HT-29 (cell line): ENCODE results near the gene TECPR2. TPM values are rescaled to one million over a fixed set of nuclear protein-coding genes. Genes with fewer than 3 reads are reported as not detected.
"Not testable (repeated sequence)": the region's sequence is repeated elsewhere in the genome, so short reads cannot be mapped to it uniquely, and the experiment has no call there.

Experiments used
- DNase-seq: peaks from one replicate; pipeline ENCODE4 v3.0.0-alpha.2; 2015; ENCODE audit warnings: low spot score
- small RNA-seq: library from RNA; depleted of rRNA; stranded (forward); fragments of <200 nt; gene quantifications from one replicate; pipeline ENCODE3, GENCODE V24; 2014
- total RNA-seq: library from RNA; depleted of rRNA; stranded (reverse); fragments of >200 nt; shearing (Covaris generic); gene quantifications from 2 replicates; pipeline ENCODE4 v1.2.3, GENCODE V29; 2014; rRNA removed

TECPR2 gene
- total RNA-seq, 1 experiment from 2014 or later, result 8.9 TPM

GRCh38 chr14:102545461-102546265, 182.9 kb downstream of the TECPR2 start:
- DNase-seq, result no peak

- no peak for DNase-seq
These were observed 186.0 kb downstream of the TECPR2 start for GRCh38 chr14:102548616-102549240.

GRCh38 chr14:102550927-102551401, 188.2 kb downstream of the TECPR2 start:
- not testable (repeated sequence) for DNase-seq

Small RNA genes lying within 50 kb of the gene (small RNA-seq; reads per million reads assigned to genes)
- gene MIR4309, result not detected

Other genes starting within 250 kb of the TECPR2 start
- gene WDR20, start 223.0 kb upstream of the TECPR2 start, total RNA-seq, result 7.3 and 9.8 TPM in 2 replicates
- 6.0 and 7.2 TPM in 2 replicates for gene MOK, start 57.8 kb upstream of the TECPR2 start, total RNA-seq
- 2.7 and 4.0 TPM in 2 replicates for gene ZNF839, start 43.2 kb upstream of the TECPR2 start, total RNA-seq
- gene CINP, start 51 bp upstream of the TECPR2 start, total RNA-seq, result 25.2 and 27.7 TPM in 2 replicates
- 40.8 and 44.0 TPM in 2 replicates for gene ANKRD9, start 146.8 kb downstream of the TECPR2 start, total RNA-seq
- gene RCOR1, start 229.7 kb downstream of the TECPR2 start, total RNA-seq, result 5.2 and 5.7 TPM in 2 replicates